LNCAP (cell line): ENCODE measurements around the gene LCN2.

Experiments used
- TF ChIP-seq, protein P1 (sequence below): fragments of 450-650 bp; IDR thresholded peaks from 2 replicates; pipeline ENCODE4 v1.5.1; 2017; ENCODE audit warnings: mild to moderate bottlenecking

The LCN2 gene

DNA sequence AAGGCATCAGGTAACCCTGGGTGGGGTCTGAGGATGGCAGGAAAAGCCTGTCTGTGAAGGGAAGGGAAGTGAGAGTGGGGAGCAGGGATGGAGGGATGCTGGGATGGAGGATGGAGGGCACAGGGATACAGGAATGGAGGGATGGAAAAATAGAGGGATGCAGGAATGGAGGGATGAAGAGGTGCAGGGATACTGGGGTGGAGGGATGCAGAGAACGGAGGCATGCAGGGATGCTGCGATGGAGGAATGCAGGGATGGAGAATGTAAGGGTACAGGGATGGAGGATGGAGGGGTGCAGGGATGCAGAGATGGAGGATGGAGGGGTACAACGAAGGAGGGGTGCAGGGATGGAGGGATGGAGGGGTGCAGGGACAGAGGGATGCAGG lies 30.8 kb upstream of the LCN2 start:
- TF ChIP-seq, protein P1, sequence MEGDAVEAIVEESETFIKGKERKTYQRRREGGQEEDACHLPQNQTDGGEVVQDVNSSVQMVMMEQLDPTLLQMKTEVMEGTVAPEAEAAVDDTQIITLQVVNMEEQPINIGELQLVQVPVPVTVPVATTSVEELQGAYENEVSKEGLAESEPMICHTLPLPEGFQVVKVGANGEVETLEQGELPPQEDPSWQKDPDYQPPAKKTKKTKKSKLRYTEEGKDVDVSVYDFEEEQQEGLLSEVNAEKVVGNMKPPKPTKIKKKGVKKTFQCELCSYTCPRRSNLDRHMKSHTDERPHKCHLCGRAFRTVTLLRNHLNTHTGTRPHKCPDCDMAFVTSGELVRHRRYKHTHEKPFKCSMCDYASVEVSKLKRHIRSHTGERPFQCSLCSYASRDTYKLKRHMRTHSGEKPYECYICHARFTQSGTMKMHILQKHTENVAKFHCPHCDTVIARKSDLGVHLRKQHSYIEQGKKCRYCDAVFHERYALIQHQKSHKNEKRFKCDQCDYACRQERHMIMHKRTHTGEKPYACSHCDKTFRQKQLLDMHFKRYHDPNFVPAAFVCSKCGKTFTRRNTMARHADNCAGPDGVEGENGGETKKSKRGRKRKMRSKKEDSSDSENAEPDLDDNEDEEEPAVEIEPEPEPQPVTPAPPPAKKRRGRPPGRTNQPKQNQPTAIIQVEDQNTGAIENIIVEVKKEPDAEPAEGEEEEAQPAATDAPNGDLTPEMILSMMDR: no peak

DNA sequence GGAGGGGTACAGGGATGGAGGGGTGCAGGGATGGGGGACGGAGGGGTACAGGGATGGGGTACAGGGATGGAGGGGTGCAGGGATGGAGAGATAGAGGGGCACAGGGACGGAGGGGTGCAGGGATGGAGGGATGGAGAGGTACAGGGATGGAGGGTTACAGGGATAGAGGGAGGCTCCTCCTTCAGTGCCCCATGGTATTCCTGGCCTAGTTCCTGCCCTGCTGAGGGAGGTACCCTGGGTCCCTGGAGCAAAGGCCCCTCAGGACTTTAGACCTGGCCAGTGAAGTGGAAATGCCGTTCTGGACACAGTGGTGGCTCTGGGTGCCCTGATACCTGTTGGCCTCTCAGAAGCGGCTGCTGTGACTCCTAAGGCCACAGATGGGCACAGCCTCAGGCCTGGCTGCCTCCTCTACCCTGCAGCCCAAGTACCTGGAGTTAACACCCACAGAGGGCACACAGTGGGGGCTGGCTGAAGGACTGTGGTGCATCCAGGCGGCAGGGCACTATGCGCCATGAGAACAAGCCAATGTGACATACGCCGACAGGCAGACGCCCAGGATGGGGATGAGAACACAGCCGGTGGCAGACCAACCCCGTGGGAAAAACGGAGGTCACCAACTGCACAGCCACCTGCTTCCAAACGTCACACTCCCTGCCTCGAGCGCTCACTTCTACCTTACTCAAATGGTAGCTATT lies 30.1 kb upstream of the LCN2 start:
- TF ChIP-seq, protein P1: no peak

DNA sequence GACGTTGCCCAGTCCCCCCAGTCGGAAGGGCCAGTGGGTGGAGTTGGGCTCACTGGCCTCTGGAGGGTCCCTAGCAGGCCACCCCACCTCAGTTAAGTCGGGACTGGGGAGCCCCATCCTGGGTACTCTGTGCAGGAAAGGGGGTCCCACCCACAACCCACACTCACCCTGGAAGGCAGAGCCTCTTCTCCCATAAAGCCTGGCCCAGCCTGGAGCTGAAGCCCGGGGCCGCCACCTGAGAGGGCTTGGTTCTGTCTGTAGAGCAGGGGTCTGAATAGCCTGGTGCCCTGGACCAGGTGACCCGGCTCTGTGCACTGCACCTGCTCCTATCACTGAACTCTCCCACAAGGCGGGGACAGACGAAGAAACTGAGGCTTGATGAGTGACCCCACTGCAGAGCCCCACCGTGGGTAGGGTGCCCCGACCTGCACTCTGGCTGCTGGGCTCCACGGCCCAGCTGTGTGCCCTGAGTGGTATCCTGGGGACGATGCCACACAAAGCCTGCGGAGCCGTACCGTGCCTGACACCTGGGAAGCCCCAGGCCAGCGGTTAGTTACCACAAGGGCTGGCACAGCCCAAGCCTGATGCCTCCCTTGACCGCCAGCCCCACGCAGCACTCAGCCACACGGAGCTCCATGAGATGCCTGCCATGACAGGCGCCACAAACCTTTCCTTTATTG lies 29.1 kb upstream of the LCN2 start:
- TF ChIP-seq, protein P1: no peak

DNA sequence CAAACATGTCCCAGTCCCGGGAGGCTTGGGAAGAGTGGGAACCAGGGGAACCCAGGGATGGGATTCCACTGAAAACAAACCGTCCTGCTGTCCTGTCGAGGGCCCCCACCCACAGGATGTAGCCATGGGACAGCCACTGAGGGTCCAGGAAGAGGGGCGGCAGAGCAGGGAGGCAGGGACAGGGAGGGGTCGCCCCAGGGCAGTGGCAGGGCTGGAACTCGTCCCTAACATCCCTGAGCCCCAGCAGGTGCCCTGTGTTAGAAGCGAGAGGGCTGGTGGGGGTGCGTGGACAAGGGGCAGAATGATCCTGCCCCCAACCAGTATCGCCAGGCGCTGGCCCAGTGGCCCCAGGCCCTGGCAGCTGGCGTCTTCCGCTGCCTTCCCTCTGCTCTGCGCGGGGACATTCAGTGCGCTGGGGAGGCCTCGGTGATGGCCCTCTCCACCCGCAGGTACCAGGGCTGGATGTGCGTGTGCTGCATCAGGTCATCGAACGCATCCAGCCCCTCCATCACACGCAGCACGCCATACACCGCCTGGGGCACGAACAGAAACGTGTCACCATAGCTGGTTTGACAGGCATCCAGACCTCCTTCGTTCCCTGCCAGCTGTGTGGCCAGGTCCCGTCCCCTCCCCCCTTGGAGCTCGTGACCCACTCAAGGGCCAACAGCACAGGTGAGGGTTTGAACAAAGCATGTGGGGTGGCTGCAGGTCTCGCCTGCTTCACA lies 28.4 kb upstream of the LCN2 start:
- TF ChIP-seq, protein P1: no peak

DNA sequence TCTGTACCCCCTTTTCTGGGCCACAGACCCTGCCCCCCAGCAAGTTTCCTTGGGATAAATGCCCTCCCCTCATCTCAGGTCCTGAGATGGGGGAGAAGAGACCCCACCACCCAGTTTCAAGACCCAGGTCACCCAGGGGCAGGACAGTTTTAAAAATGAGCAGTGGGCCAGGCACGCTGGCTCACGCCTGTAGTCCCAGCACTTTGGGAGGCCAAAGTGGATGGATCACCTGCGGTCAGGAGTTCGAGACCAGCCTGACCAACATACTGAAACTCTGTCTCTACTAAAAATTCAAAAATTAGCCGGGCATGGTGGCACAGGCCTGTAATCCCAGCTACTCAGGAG lies 27.8 kb upstream of the LCN2 start:
- TF ChIP-seq, protein P1: no peak

DNA sequence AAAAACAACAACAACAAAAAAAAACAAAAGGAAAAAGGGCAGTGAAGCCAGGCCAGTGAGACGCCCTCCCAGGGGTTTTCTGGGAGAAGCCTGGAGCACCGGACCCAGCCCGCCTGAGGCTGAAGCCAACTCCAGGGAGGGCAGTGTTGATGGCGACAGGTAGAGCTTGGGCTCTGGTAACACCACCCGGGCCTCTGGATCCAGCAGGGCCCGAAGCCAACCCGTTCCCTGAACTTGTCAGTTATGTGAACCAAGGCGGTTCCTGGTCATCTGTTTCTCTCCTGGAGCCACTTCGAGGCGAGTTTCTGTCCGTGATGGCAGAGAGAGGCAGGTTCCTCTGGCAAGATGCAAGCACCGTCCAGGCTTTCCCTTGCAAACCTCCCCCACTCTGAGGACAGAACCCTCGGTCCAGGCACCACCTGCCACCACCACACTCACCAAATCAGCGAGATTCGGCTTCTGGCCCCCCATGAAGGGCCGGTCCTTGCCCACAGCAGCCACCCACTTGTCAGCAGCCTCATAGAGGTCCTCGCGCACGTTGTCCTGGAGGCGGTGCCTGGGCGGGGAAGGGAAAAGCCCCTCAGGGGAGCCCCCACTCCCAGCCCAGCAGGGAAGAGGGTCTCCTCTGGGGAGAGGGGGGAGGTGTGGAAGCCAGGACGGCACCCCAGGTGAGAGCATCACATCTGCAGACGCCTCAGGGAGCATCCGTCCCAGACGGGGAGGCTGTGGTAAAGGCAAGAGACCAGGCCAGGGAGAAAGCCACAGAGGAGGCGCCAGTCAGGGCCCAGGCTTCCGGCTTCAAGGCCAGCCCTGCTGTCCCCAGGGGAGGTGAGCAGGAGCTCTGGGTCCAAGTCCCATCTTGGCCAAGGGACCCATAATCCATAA lies 27.1 kb upstream of the LCN2 start:
- TF ChIP-seq, protein P1: no peak

DNA sequence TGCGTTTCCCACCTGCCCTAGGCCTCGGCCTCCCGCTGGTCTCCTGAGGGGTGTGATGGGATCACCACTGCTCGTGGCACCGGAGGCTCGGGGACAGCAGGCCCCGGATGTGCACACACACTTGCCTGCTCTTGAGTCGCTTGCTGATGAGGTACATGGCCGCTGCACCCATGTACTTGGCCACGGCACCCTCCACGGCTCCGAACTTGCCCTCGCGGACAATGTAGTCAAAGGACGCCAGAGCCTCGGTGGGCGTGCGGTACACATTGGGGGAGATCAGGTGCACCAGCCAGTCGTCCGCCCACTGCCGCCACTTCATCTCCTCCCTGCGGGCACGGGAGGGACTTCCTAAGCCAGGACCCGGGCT lies 26.5 kb upstream of the LCN2 start:
- TF ChIP-seq, protein P1: no peak
